IMR-90 (cell line): ENCODE measurements around the gene VIT. TPM values are rescaled to one million over a fixed set of nuclear protein-coding genes. Genes with fewer than 3 reads are reported as not detected.

Experiments
- ATAC-seq: fragments of 200-7000 bp; cut with Tn5 transposase; 2 replicates; pipeline ENCODE4 v1.9.1; 2020; ENCODE audit warnings: low read depth, mild to moderate bottlenecking, moderate library complexity
- BruUV-seq: library from RNA; stranded (reverse); fragments of 400-500 nt; replicated peaks from 2 replicates; lab custom pipeline; 2021; lab: Mats Ljungman, UMichigan
- CTCF ChIA-PET: fragments of 300-600 bp; formaldehyde crosslinking; extraction: SDS; loops from one replicate; lab custom pipeline; 2021; ENCODE audit warnings: antibody characterized with exemption; lab: Yijun Ruan, JAX
- POLR2A ChIA-PET: fragments of 300-600 bp; sonication (Branson Sonifier 250); formaldehyde crosslinking; loops from one replicate; lab custom pipeline; 2022; ENCODE audit warnings: antibody characterized with exemption; ENCODE audit not compliant: unreplicated experiment; lab: Charles Lee
- DNase-seq: peaks from one replicate; pipeline ENCODE4 v3.0.0; 2013
- H2AFZ ChIP-seq: replicated peaks from 2 replicates; pipeline ENCODE3; 2013; ENCODE audit warnings: low read length, mild to moderate bottlenecking; ENCODE audit not compliant: poor library complexity
- H2AK5ac ChIP-seq: 2 replicates; pipeline ENCODE4 v1.6.1; 2013; ENCODE audit warnings: low read depth, low read length, inconsistent platforms
- H2AK9ac ChIP-seq: replicated peaks from 2 replicates; pipeline ENCODE3; 2013; ENCODE audit warnings: mild to moderate bottlenecking, low read depth, low read length, moderate library complexity; ENCODE audit not compliant: poor library complexity
- H2BK120ac ChIP-seq: 2 replicates; pipeline ENCODE4 v1.6.1; 2013; ENCODE audit warnings: low read depth, low read length, inconsistent platforms
- H2BK15ac ChIP-seq: 3 replicates; pipeline ENCODE4 v1.6.1; 2013; ENCODE audit warnings: low read depth, low read length, inconsistent platforms
- H2BK20ac ChIP-seq: 2 replicates; pipeline ENCODE4 v1.6.1; 2013; ENCODE audit warnings: low read depth, mild to moderate bottlenecking, inconsistent platforms, low read length, moderate library complexity
- H2BK5ac ChIP-seq: 2 replicates; pipeline ENCODE4 v1.6.1; 2013; ENCODE audit warnings: mild to moderate bottlenecking, low read depth, low read length, inconsistent platforms; ENCODE audit not compliant: poor library complexity, severe bottlenecking
- H3K14ac ChIP-seq: replicated peaks from 2 replicates; pipeline ENCODE4 v1.6.1; 2013; ENCODE audit warnings: low read depth, low read length, inconsistent platforms
- H3K18ac ChIP-seq: 2 replicates; pipeline ENCODE4 v1.6.1; 2013; ENCODE audit warnings: low read depth, low read length, control low read depth
- H3K23ac ChIP-seq: 2 replicates; pipeline ENCODE4 v1.6.1; 2013; ENCODE audit warnings: low read depth, low read length, inconsistent platforms
- H3K27ac ChIP-seq: 2 replicates; pipeline ENCODE4 v1.5.1; 2013; ENCODE audit warnings: mild to moderate bottlenecking, control low read depth, low read length; ENCODE audit not compliant: insufficient read depth
- H3K27me3 ChIP-seq: 2 replicates; pipeline ENCODE4 v1.6.1; 2013; ENCODE audit warnings: low read length; ENCODE audit not compliant: control insufficient read depth, insufficient read depth
- H3K36me3 ChIP-seq: 2 replicates; pipeline ENCODE4 v1.6.1; 2013; ENCODE audit warnings: low read length, mixed read lengths; ENCODE audit not compliant: control insufficient read depth, insufficient read depth
- H3K4ac ChIP-seq: 2 replicates; pipeline ENCODE4 v1.6.1; 2013; ENCODE audit warnings: low read depth, low read length, inconsistent platforms
- H3K4me1 ChIP-seq: 2 replicates; pipeline ENCODE4 v1.6.1; 2013; ENCODE audit warnings: low read length, mixed read lengths; ENCODE audit not compliant: control insufficient read depth, insufficient read depth
- H3K4me2 ChIP-seq: 2 replicates; pipeline ENCODE4 v1.6.1; 2013; ENCODE audit warnings: low read depth, mild to moderate bottlenecking, control low read depth, low read length, moderate library complexity
- H3K4me3 ChIP-seq: 2 replicates; pipeline ENCODE4 v1.5.1; 2013; ENCODE audit warnings: low read depth, mild to moderate bottlenecking, control low read depth, low read length, moderate library complexity; ENCODE audit not compliant: insufficient read depth
- H3K56ac ChIP-seq: 2 replicates; pipeline ENCODE4 v1.6.1; 2013; ENCODE audit warnings: low read length, inconsistent platforms; ENCODE audit not compliant: insufficient read depth; ENCODE audit errors: extremely low read depth
- H3K79me1 ChIP-seq, 2 experiments: 2 replicates each; pipeline ENCODE4 v1.6.1; 2013; ENCODE audit warnings: low read length in 2 of 2, inconsistent platforms in 1 of 2, low read depth in 1 of 2
- H3K9ac ChIP-seq: 2 replicates; pipeline ENCODE4 v1.6.1; 2013; ENCODE audit warnings: low read depth, low read length, control low read depth
- H3K9me1 ChIP-seq: 2 replicates; pipeline ENCODE4 v1.6.1; 2013; ENCODE audit warnings: low read length, inconsistent platforms; ENCODE audit not compliant: insufficient read depth
- H3K9me3 ChIP-seq: 2 replicates; pipeline ENCODE4 v1.6.1; 2013; ENCODE audit warnings: low read length; ENCODE audit not compliant: control insufficient read depth, insufficient read depth
- H4K20me1 ChIP-seq: 2 replicates; pipeline ENCODE4 v1.6.1; 2013; ENCODE audit warnings: low read length, inconsistent platforms; ENCODE audit not compliant: insufficient read depth
- H4K5ac ChIP-seq: 2 replicates; pipeline ENCODE4 v1.6.1; 2013; ENCODE audit warnings: mild to moderate bottlenecking, low read depth, low read length, control low read depth
- H4K8ac ChIP-seq, 2 experiments: 2 replicates each; pipeline ENCODE4 v1.6.1; 2013; ENCODE audit warnings: low read depth in 2 of 2, low read length in 2 of 2, control low read depth in 1 of 2, inconsistent platforms in 1 of 2
- H4K91ac ChIP-seq: 2 replicates; pipeline ENCODE4 v1.6.1; 2013; ENCODE audit warnings: low read depth, low read length, inconsistent platforms; ENCODE audit not compliant: insufficient read depth
- BHLHE40 ChIP-seq: fragments of 150-350 bp; IDR thresholded peaks from 2 replicates; pipeline ENCODE4 v1.6.1; 2016; ENCODE audit warnings: mild to moderate bottlenecking, low read depth, low read length
- CHD1 ChIP-seq: IDR thresholded peaks from 2 replicates; pipeline ENCODE4 v1.6.1; 2012; ENCODE audit warnings: low read depth, low read length, improper control_type of control experiment
- FOS ChIP-seq: fragments of 150-350 bp; IDR thresholded peaks from 2 replicates; pipeline ENCODE4 v1.6.1; 2016; ENCODE audit warnings: low read depth, low read length
- MAZ ChIP-seq: IDR thresholded peaks from 2 replicates; pipeline ENCODE4 v1.6.1; 2012; ENCODE audit warnings: low read depth, mild to moderate bottlenecking, low read length, improper control_type of control experiment, moderate library complexity, borderline replicate concordance
- RFX5 ChIP-seq: IDR thresholded peaks from 2 replicates; pipeline ENCODE4 v1.8.0; 2012; ENCODE audit warnings: low read depth, mild to moderate bottlenecking, low read length, moderate library complexity
- SMC3 ChIP-seq: fragments of 150-350 bp; IDR thresholded peaks from 2 replicates; pipeline ENCODE4 v1.6.1; 2016; ENCODE audit warnings: low read depth, mild to moderate bottlenecking, antibody characterized with exemption, low read length, moderate library complexity
- WGBS, 2 experiments: methylation state at CpG; one replicate each; pipeline versions ENCODE4 v1.1.5 to v1.1.7; 2013; ENCODE audit warnings: missing lambda C conversion rate in 2 of 2; ENCODE audit not compliant: insufficient read length in 1 of 2; ENCODE audit errors: extremely low coverage in 2 of 2; 5-methylcytosine and 5-hydroxymethylcytosine counted together
- dilution Hi-C: fragments of 300-500 bp; cut with HindIII; formaldehyde crosslinking; loops from one replicate; pipeline ENCODE4 v1.14.3; 2018; ENCODE audit warnings: low sequenced_read_pairs; ENCODE audit not compliant: unreplicated experiment
- in situ Hi-C: fragments of 300-500 bp; cut with MboI; formaldehyde crosslinking; loops from 3 replicates; pipeline ENCODE4 v1.14.3; 2019; ENCODE audit warnings: low sequenced_read_pairs, inconsistent platforms, mixed read lengths
- intact Hi-C: fragments of 100-400 bp; cut with micrococcal nuclease; formaldehyde crosslinking; loops from 2 replicates; pipeline ENCODE4 v1.10.0; 2022
- polyA plus RNA-seq, 3 experiments: library from polyadenylated mRNA; depleted of rRNA; stranded (reverse); fragments of >200 nt; gene quantifications; 2 replicates each; pipeline ENCODE4 v1.2.3, GENCODE V29; 2012; ENCODE audit warnings: low replicate concordance in 1 of 3
- total RNA-seq: library from RNA; depleted of rRNA; stranded (reverse); fragments of >200 nt; gene quantifications from 2 replicates; pipeline ENCODE4 v1.2.3, GENCODE V29; 2012
- TF ChIP-seq, protein P1 (sequence below): fragments of 150-350 bp; IDR thresholded peaks from 2 replicates; pipeline ENCODE4 v1.6.1; 2017; ENCODE audit warnings: mild to moderate bottlenecking, antibody characterized with exemption, low read length, low read depth
- TF ChIP-seq, protein P2 (sequence below): conservative IDR thresholded peaks from 2 replicates; pipeline ENCODE4 v1.5.1; 2012; ENCODE audit warnings: mild to moderate bottlenecking, low read depth, low read length, improper control_type of control experiment

Gene VIT
- total and polyA plus RNA-seq, 2 of the 4 experiments (the other 2 are of a cell fraction) = under 0.01 TPM; not detected in 1

DNA sequence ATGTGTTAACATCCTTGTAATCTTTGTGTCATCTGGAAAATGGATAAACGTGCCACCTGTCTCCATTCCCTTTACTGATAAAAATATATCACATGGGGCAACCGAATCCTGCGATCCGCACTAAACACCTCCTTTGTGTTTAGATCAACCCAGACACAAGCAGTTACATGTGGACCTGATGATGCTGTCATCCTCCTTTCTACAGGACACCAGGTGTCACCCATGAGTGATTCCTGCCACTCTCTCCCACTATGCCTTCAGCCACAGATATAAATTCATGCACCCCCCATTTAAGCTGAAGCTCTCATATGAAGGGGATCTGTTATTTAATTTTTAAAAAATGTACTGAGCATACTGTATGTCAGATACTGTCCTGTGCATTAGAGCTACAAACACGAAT is 81.3 kb downstream of the VIT start:
- peaks cover 26% of the 10 kb centered on the region for H3K27me3 ChIP-seq
- H4K20me1 ChIP-seq = no peaks in the 10 kb centered on the region
- DNase-seq (no peak), ATAC-seq (no peak)
- H4K8ac ChIP-seq = no peak overlapping the region
- ChIA-PET POLR2A (no interaction called here), CTCF (no interaction called here)
- no peaks in the 10 kb centered on the region for H3K9me3 ChIP-seq
- no peak overlapping the region for H4K91ac ChIP-seq
- H3K14ac ChIP-seq = no peak overlapping the region
- intact Hi-C loops = no loop called here
- no peak overlapping the region for H3K9ac ChIP-seq
- no peak overlapping the region for H2BK5ac ChIP-seq
- TF ChIP-seq FOS (no peak), SMC3 (no peak), CHD1 (no peak), MAZ (no peak), RFX5 (no peak), BHLHE40 (no peak)
- TF ChIP-seq, protein P1, sequence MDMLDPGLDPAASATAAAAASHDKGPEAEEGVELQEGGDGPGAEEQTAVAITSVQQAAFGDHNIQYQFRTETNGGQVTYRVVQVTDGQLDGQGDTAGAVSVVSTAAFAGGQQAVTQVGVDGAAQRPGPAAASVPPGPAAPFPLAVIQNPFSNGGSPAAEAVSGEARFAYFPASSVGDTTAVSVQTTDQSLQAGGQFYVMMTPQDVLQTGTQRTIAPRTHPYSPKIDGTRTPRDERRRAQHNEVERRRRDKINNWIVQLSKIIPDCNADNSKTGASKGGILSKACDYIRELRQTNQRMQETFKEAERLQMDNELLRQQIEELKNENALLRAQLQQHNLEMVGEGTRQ = no peak
- TF ChIP-seq, protein P2, sequence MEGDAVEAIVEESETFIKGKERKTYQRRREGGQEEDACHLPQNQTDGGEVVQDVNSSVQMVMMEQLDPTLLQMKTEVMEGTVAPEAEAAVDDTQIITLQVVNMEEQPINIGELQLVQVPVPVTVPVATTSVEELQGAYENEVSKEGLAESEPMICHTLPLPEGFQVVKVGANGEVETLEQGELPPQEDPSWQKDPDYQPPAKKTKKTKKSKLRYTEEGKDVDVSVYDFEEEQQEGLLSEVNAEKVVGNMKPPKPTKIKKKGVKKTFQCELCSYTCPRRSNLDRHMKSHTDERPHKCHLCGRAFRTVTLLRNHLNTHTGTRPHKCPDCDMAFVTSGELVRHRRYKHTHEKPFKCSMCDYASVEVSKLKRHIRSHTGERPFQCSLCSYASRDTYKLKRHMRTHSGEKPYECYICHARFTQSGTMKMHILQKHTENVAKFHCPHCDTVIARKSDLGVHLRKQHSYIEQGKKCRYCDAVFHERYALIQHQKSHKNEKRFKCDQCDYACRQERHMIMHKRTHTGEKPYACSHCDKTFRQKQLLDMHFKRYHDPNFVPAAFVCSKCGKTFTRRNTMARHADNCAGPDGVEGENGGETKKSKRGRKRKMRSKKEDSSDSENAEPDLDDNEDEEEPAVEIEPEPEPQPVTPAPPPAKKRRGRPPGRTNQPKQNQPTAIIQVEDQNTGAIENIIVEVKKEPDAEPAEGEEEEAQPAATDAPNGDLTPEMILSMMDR = no peak
- no peak overlapping the region for H2AK9ac ChIP-seq
- no peak overlapping the region for H3K27ac ChIP-seq
- no peak overlapping the region for H2AFZ ChIP-seq
- in situ Hi-C loops = no loop called here
- H2BK20ac ChIP-seq = no peak overlapping the region
- no peaks in the 10 kb centered on the region for H3K79me1 ChIP-seq
- H3K4me3 ChIP-seq = no peak overlapping the region
- no peak overlapping the region for H2AK5ac ChIP-seq
- H2BK15ac ChIP-seq = no peak overlapping the region
- H3K23ac ChIP-seq = no peak overlapping the region
- no peaks in the 10 kb centered on the region for H3K9me1 ChIP-seq
- H3K4me1 ChIP-seq = no peaks in the 10 kb centered on the region
- no peak overlapping the region for H3K4me2 ChIP-seq
- H4K5ac ChIP-seq = no peak overlapping the region
- H2BK120ac ChIP-seq = no peak overlapping the region
- H3K4ac ChIP-seq = no peak overlapping the region
- 100% methylated on average over 3 of the region's 5 CpGs; no CpG with 5 or more reads in 1 of the 2 experiments for WGBS, 2 experiments
- H3K56ac ChIP-seq = no peak overlapping the region
- no peak overlapping the region for H3K18ac ChIP-seq
- dilution Hi-C loops = no loop called here
- no TSS peak for BruUV-seq
- no peaks in the 10 kb centered on the region for H3K36me3 ChIP-seq
